T-helper 1 cell treated with Interleukin-12 subunit alpha and Interleukin-12 subunit beta and Interleukin-4 antibody, amounts not matched to agents 30 μg/mL and 1 μg/mL, for 36 hours (primary cell): ENCODE data around the gene IL17C.
"Not testable (repeated sequence)": the region's sequence is repeated elsewhere in the genome, so short reads cannot be mapped to it uniquely, and the experiment has no call there.

Source experiments
- H3K27ac Mint-ChIP-seq: one replicate; pipeline ENCODE4 v1.8.0; 2021; ENCODE audit warnings: mild to moderate bottlenecking, mixed read lengths
- H3K27me3 Mint-ChIP-seq: one replicate; pipeline ENCODE4 v1.8.0; 2021; ENCODE audit warnings: low read depth, mixed read lengths
- H3K36me3 Mint-ChIP-seq: one replicate; pipeline ENCODE4 v1.8.0; 2021; ENCODE audit warnings: low read depth, mixed read lengths
- H3K4me1 Mint-ChIP-seq: one replicate; pipeline ENCODE4 v1.8.0; 2021; ENCODE audit warnings: low read depth, mixed read lengths
- H3K4me3 Mint-ChIP-seq: one replicate; pipeline ENCODE4 v1.8.0; 2021; ENCODE audit warnings: mild to moderate bottlenecking, moderate library complexity, mixed read lengths
- H3K9me3 Mint-ChIP-seq: one replicate; pipeline ENCODE4 v1.8.0; 2021; ENCODE audit warnings: mixed read lengths

IL17C gene

DNA sequence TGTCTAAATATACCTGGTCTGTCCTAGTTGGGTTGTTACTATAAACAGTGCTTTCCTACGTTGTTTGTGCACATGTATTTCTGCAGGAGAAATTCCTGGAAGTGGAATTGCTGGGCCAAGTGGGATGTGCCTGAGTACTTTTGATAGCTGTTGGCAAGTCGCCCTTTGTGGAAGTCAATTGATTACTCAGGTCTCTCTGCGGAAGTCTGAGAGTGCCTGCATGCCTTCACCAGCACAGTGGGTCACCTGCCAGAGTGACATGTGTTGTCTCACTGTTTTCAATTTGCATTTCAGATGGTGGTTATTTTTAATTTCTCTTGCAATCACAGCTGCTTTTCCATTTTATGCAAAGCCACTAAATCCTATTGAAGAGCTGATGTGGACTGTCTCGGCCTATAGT, 26.8 kb downstream of the IL17C start:
- Mint-ChIP-seq H3K27ac (peak overlapping the region; percentile 39), H3K4me3 (peak overlapping the region; percentile 32), H3K27me3 (no peaks in the 10 kb centered on the region), H3K4me1 (peaks cover 21% of the 10 kb centered on the region), H3K36me3 (peaks cover 12% of the 10 kb centered on the region), H3K9me3 (no peaks in the 10 kb centered on the region)

DNA sequence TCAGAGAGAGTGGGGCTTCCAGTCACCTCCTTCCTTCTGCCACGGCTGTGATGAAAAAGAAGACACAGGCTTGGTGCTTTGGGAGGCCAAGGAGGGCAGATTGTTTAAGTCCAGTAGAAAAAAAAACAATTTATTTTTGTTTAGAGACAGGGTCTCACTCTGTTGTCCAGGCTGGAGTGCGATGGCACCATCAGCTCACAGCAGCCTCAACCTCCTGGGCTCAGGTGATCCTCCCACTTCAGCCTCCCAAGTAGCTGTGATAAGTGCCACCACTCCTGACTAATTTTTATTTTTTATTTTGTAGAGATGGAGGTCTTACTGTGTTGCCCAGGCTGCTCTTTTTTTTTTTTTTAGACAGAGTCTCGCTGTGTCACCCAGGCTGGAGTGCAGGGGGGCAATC, 27.2 kb downstream of the IL17C start:
- Mint-ChIP-seq H3K27ac (no peak overlapping the region), H3K9me3 (no peaks in the 10 kb centered on the region), H3K4me1 (peaks cover 21% of the 10 kb centered on the region), H3K36me3 (peaks cover 12% of the 10 kb centered on the region), H3K4me3 (no peak overlapping the region), H3K27me3 (no peaks in the 10 kb centered on the region)

DNA sequence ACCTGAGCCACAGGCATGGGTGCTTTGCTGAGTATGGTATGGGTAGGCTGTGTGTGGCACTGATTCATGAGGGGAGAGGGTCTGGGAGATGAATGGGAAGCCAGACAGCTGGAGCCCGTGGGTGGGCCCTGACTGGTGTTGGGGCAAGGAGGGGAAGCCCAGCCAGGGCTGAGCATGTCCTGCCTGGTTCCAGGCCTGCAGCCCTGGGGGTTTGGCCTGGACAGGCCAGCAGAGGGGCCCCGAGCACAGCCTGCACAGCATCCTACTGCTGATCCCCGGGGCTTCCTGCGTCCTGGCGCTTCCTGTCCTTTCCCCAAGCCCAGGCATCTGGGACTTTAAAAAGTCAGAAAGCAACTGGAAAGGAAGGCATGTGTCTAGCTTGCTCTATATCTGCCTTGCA, 29.1 kb downstream of the IL17C start:
- H3K27me3 Mint-ChIP-seq = no peaks in the 10 kb centered on the region
- H3K36me3 Mint-ChIP-seq = peaks cover 7% of the 10 kb centered on the region
- H3K9me3 Mint-ChIP-seq = no peaks in the 10 kb centered on the region
- H3K27ac Mint-ChIP-seq = no peak overlapping the region
- no peak overlapping the region for H3K4me3 Mint-ChIP-seq
- H3K4me1 Mint-ChIP-seq = peaks cover 10% of the 10 kb centered on the region

DNA sequence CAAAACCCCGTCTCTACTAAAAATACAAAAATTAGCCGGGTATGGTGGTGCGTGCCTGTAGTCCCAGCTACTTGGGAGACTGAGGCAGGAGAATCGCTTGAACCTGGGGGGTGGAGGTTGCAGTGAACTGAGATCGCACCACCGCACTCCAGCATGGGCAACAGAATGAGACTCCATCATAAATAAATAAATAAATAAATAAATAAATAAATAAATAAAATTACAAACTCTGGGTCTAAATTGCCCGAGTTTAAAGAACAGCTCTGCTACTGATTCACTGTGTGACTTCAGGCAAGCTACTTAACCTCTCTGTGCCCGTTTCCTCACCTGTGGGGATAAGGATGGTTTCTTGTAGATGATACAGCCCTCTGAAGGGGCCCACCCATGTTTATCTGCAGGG, 31.1 kb downstream of the IL17C start:
- not testable (repeated sequence) for H3K36me3 Mint-ChIP-seq, H3K4me3 Mint-ChIP-seq, H3K4me1 Mint-ChIP-seq, H3K9me3 Mint-ChIP-seq, H3K27ac Mint-ChIP-seq, H3K27me3 Mint-ChIP-seq

DNA sequence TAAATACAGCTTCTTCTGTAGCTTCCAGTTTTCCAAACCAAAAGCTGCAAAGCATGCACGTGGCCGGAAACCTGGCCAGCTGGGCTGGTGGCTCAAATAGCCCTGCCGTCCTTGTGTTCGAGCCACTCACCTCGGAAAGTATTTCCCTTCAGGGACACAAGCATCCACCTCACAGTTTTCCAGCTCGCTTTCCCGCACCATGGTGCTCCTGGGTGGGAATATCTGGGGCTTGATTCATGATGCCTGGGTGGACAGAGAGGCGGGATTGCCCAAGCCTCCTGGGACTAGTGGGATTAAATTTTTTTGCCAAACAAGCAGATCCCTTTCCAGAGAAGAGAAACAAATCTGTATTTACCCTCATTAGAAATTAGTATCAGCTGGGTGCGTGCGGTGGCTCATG, 31.6 kb downstream of the IL17C start:
- H3K36me3 Mint-ChIP-seq = peaks cover 7% of the 10 kb centered on the region

DNA sequence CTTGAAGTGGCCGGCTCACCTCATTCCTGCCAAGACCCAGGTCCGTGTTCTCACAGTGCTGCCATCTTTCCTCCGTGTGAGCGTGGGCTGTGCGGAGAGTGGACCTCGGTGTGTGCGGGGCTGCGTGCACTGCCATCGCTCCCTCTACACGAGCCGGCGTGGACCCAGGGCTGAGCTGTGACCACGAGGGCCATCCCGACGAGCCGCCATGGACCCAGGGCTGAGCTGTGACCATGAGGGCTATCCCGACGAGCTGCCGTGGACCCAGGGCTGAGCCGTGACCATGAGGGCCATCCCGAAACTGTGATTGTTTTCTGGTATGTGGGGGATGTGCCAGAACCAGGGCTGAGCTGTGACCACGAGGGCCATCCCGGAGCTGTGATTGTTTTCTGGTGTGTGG, 33.4 kb downstream of the IL17C start:
- no peaks in the 10 kb centered on the region for H3K4me1 Mint-ChIP-seq
- peaks cover 7% of the 10 kb centered on the region for H3K36me3 Mint-ChIP-seq
- no peaks in the 10 kb centered on the region for H3K9me3 Mint-ChIP-seq
- no peak overlapping the region for H3K27ac Mint-ChIP-seq
- no peak overlapping the region for H3K4me3 Mint-ChIP-seq
- no peaks in the 10 kb centered on the region for H3K27me3 Mint-ChIP-seq

More for the DNA sequence above, 31.6 kb downstream of the IL17C start:
- no peaks in the 10 kb centered on the region for H3K27me3 Mint-ChIP-seq
- H3K4me3 Mint-ChIP-seq = no peak overlapping the region
- peaks cover 3% of the 10 kb centered on the region for H3K4me1 Mint-ChIP-seq
- H3K27ac Mint-ChIP-seq = no peak overlapping the region
- no peaks in the 10 kb centered on the region for H3K9me3 Mint-ChIP-seq

DNA sequence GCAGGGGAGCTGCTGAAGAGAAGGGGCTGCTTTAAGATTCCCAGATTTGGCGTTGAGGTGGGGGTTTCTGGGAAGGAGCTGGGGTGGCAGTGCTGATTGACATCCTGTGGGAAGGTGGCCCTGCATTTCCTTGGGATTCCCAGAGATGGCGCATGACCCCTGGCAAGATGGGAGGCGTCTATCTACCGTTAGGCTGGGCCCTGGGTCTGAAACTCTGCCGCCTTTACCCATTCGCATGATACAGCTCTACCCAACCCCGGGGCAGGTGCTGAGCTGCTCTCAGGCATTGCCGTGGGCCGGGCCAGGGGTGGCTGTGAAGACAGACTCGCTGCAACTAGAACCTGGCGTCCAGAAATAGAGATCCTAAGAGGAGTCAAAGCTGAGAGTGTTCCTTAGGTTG, 34.4 kb downstream of the IL17C start:
- Mint-ChIP-seq H3K9me3 (no peaks in the 10 kb centered on the region), H3K27me3 (no peaks in the 10 kb centered on the region), H3K36me3 (peaks cover 5% of the 10 kb centered on the region), H3K4me1 (no peaks in the 10 kb centered on the region), H3K27ac (no peak overlapping the region), H3K4me3 (no peak overlapping the region)

DNA sequence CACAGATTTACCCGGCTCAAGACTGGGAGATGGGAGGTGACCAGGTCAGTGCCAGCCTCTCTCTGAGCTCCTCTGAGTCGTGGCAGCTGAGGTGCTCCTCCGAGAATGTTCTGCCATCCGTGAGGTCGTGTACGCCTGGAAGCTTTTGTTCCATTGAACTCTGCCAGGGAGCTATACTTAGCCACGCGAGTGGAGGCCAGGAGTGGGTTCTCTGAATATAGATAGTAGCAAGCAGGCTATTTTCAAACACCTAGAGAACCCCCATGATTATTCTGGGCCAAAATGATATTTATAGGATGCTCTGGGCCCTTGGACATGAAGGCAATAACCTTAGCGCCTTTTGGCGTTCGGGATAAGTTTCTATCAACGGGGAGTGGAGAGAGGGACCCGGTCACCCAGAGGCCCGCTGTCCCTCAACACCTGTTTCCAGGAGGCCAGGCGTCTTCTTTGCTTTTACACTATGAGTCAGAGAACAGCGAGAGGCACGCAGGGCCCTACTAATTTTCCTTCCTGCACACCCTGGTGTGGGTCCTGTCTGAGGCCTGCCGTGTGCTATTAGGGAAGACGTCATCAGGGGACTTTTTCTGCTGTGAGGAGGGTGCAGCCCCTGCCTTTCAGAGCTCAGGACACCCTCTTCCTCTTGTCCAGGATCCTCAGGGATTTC, 35.5 kb downstream of the IL17C start:
- no peaks in the 10 kb centered on the region for H3K27me3 Mint-ChIP-seq
- H3K4me1 Mint-ChIP-seq = no peaks in the 10 kb centered on the region
- H3K4me3 Mint-ChIP-seq = no peak overlapping the region
- no peaks in the 10 kb centered on the region for H3K36me3 Mint-ChIP-seq
- no peak overlapping the region for H3K27ac Mint-ChIP-seq
- H3K9me3 Mint-ChIP-seq = no peaks in the 10 kb centered on the region

DNA sequence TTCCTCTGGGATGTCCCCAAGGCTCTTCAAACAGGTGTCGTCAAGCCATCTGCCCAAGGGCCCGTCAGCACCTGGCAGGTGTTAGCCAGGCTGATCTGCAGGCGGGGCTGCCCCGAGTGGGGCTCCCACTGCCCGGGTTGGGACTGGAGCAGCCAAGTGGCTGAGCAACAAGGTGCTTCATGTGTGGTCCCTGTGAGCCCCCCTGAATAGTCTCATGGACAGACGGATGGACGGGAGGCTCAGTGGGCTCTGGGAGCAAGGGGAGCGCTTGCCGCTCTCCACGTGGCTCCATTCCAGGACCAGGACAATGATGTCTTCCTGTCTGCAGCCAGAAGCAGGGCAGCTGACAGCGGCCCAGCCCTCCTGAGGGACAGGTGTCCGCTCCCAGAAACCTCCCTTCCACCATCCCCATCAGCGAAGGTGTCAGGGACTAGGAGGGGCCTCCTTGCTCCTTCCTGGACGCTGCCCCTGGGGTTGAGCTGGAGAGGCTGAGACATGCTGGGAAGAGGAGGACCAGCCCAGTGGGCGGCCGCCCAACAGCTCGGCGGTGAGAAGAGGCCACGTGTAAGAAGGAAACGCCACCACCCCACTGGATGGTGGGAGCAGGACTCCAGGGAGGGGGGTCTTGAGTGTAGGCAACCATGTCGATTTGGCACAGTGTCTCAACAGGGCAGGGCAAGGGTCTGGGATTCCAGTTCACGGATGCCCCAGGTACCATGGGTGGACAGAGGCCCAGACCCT, 38.3 kb downstream of the IL17C start:
- Mint-ChIP-seq H3K27me3 (no peaks in the 10 kb centered on the region), H3K9me3 (no peaks in the 10 kb centered on the region), H3K4me3 (no peak overlapping the region), H3K27ac (no peak overlapping the region), H3K36me3 (peaks cover 5% of the 10 kb centered on the region), H3K4me1 (peaks cover 9% of the 10 kb centered on the region)

DNA sequence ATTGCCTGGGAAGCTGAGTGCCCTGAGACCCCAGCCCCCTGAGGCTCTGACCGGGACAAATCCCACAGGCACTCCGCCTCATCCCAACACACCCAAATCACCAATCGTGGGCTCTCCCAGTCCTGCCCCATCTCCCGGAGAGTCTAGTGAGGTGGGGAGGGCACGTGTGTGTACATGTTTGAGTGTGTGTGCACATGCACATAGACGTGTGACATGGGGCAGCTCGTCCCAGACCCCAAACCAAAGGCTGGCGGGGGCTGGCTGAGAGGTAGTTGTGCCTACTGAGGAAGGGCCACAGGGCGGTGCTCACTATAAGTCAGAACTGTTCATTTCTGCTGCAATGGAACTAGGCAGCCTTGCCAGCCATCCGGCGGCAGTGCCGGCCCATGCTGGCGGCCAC, 39.3 kb downstream of the IL17C start:
- Mint-ChIP-seq H3K36me3 (peaks cover 5% of the 10 kb centered on the region), H3K9me3 (no peaks in the 10 kb centered on the region), H3K27ac (no peak overlapping the region), H3K4me1 (peaks cover 18% of the 10 kb centered on the region), H3K27me3 (no peaks in the 10 kb centered on the region), H3K4me3 (no peak overlapping the region)

DNA sequence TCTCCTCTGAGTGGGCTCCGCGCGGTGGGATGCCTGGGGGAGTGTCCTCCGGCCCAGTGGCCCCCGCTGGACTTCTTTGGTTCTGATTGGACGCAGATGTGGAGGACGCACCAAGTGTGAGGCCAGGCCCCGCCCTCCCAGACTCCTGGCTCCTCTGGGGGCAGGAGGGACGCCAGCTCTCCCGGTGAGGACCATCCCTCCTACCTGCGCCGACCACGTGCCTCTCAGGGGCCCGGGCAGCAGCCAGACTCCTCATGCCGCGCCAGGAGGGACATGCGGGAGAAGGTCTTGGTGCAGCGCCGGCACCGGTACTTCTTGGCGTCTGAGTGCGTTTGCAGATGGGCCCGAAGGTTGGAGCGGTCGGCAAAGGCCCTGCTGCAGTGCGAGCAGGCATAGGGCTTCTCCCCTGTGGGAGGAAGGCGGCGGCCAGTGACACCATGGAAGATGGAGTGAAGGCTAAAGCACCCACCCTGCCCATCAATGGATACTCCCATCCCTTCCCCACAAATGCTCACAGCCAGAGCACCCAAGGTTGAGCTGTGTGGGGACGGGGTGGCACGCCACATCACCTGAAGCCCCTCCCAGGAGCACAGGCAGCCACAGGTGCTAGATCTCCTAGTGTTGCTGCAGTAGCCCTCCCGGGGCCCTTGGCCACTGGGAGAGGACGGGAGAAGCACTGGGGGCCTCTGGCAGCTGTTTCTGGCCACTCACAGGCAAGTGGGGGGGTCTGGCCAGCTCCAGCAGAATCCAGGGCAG, 40.0 kb downstream of the IL17C start:
- Mint-ChIP-seq H3K27me3 (no peaks in the 10 kb centered on the region), H3K36me3 (peaks cover 5% of the 10 kb centered on the region), H3K27ac (no peak overlapping the region), H3K4me1 (peaks cover 18% of the 10 kb centered on the region), H3K4me3 (no peak overlapping the region), H3K9me3 (no peaks in the 10 kb centered on the region)

DNA sequence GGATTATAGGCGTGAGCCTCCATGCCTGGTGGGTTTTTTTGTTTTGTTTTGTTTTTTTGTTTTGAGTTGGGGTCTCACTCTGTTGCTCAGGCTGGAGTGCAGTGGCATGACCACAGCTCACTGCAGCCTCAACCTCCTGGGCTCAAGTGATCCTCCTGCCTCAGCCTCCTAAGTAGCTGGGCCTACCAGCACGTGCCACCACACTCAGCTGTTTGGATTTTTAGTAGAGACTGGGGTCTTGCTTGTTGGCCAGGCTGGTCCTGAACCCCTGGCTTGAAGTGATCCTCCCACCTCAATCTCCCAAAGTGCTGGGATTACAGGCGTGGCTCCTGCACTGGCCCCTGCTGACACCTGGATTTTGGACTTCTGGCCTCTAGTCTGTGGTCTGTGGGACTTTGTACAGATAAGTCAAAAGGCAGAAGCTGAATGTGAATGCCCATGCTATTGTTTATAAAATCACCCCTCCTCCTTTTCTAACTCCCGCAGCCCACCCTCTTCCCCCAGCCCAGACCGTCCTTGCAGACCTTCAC, 42.2 kb downstream of the IL17C start:
- H3K36me3 Mint-ChIP-seq = peaks cover 11% of the 10 kb centered on the region
- no peak overlapping the region for H3K4me3 Mint-ChIP-seq
- peak overlapping the region; percentile 15 for H3K27ac Mint-ChIP-seq
- H3K4me1 Mint-ChIP-seq = peaks cover 25% of the 10 kb centered on the region
- H3K9me3 Mint-ChIP-seq = no peaks in the 10 kb centered on the region
- no peaks in the 10 kb centered on the region for H3K27me3 Mint-ChIP-seq

DNA sequence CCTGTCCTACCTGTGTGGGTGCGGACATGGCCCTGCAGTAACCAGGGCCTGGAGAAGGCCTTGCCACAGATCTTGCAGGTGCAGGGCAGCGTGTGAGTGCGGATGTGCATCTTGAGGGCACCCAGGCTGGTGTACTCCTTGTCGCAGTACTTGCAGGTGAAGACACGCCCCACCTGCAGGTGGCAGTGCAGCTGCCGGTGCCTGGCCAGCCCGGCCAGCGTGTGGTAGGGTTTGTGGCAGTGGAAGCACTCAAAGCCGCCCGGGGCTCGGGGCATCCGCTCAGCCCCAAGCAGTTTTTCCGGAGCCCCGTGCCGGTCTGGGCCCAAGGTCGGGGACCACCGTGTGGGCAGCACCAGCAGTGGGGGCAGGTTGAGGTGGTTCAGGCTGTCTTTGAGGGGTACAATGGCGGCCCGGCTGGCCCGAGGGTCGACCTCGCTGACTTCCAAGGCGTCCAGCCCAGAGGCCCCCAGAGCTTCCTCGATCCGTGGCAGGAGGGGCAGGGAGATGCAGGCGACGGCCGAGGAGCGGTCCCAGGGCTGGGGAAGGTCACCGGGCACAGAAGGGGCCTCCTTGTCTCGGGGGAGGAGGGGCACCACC, 42.8 kb downstream of the IL17C start:
- peak overlapping the region; percentile 67 for H3K4me3 Mint-ChIP-seq
- peaks cover 25% of the 10 kb centered on the region for H3K4me1 Mint-ChIP-seq
- H3K36me3 Mint-ChIP-seq = peaks cover 11% of the 10 kb centered on the region

DNA sequence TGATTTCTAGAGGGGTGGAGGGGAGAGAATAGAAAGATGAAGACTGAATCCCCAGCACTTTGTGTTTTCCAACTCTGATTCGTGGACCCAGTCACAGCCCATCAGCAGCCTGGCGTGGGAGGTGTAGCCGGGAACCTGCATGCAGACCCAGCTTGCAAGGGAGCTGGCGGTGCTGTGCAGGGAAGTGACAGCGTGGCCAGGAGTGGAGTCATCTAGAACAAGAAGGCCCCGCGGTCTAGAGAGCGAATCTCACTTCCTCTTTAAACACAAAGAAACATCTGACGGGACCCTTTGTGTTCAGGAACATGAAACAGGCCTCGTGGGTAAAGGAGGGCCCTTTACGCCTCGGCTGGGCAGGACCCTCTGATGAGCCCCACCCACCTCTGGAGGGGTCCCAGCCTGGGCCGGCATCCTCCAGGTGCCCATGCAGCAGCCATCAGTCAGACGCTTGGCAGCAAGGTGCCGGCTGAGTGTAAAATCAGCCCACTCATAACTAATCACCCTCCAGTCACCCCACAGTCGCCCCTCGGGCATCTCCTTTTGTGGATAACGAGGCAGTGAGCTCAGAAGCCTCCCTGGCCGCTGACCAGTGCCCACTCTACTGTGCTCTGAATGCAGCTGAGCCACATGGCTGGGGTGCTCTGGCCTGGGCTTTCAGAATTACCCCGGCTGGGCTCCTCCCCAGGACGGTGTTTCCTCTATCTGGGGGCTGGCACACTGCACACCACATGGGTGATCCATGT, 43.5 kb downstream of the IL17C start:
- peaks cover 11% of the 10 kb centered on the region for H3K36me3 Mint-ChIP-seq
- peaks cover 25% of the 10 kb centered on the region for H3K4me1 Mint-ChIP-seq
- no peaks in the 10 kb centered on the region for H3K27me3 Mint-ChIP-seq
- H3K9me3 Mint-ChIP-seq = no peaks in the 10 kb centered on the region
- peak overlapping the region; percentile 67 for H3K4me3 Mint-ChIP-seq
- H3K27ac Mint-ChIP-seq = peak overlapping the region; percentile 87

More for the DNA sequence above, 42.8 kb downstream of the IL17C start:
- H3K27me3 Mint-ChIP-seq = no peaks in the 10 kb centered on the region
- peak overlapping the region; percentile 87 for H3K27ac Mint-ChIP-seq
- H3K9me3 Mint-ChIP-seq = no peaks in the 10 kb centered on the region
